H1 (cell line): ENCODE data around the gene VRK3. TPM values are rescaled to one million over a fixed set of nuclear protein-coding genes. Genes with fewer than 3 reads are reported as not detected.

ENCODE experiments used
- CTCF ChIA-PET: fragments of 300-600 bp; sonication (Branson Sonifier 250); formaldehyde crosslinking; loops from one replicate; lab custom pipeline; 2021; ENCODE audit not compliant: partially characterized antibody; lab: Charles Lee
- POLR2A ChIA-PET: fragments of 300-600 bp; sonication (Branson Sonifier 250); formaldehyde crosslinking; loops from one replicate; lab custom pipeline; 2021; ENCODE audit warnings: inconsistent platforms; ENCODE audit not compliant: partially characterized antibody; lab: Charles Lee
- DNase-seq, 2 experiments: peaks; one replicate each; pipeline versions ENCODE4 v3.0.0 to v3.0.0-alpha.2; 2010 to 2022; ENCODE audit warnings: low spot score in 2 of 2, low read depth in 1 of 2, mixed read lengths in 1 of 2
- FAIRE-seq: peaks from 2 replicates; lab custom pipeline; 2011; peaks lifted over from hg19 to GRCh38; lab: Jason Lieb, UNC
- H2AFZ ChIP-seq: 2 replicates; pipeline ENCODE4 v1.8.1; 2012; ENCODE audit warnings: low read length, inconsistent platforms
- H2AK5ac ChIP-seq: 2 replicates; pipeline ENCODE4 v1.6.1; 2013; ENCODE audit warnings: low read depth, low read length
- H2BK120ac ChIP-seq: replicated peaks from 2 replicates; pipeline ENCODE3; 2013; ENCODE audit warnings: low read depth, low read length, inconsistent platforms
- H2BK12ac ChIP-seq: 2 replicates; pipeline ENCODE4 v1.6.1; 2013; ENCODE audit warnings: low read depth, low read length
- H2BK15ac ChIP-seq: 2 replicates; pipeline ENCODE4 v1.6.1; 2013; ENCODE audit warnings: low read length
- H2BK20ac ChIP-seq: 2 replicates; pipeline ENCODE4 v1.6.1; 2013; ENCODE audit warnings: low read length
- H2BK5ac ChIP-seq: 2 replicates; pipeline ENCODE4 v1.6.1; 2013; ENCODE audit warnings: low read depth, low read length
- H3K14ac ChIP-seq: 2 replicates; pipeline ENCODE4 v1.6.1; 2013; ENCODE audit warnings: inconsistent platforms; ENCODE audit not compliant: insufficient read length
- H3K18ac ChIP-seq: 2 replicates; pipeline ENCODE4 v1.6.1; 2013; ENCODE audit warnings: low read length; ENCODE audit errors: extremely low read depth
- H3K23ac ChIP-seq: 2 replicates; pipeline ENCODE4 v1.6.1; 2013; ENCODE audit warnings: inconsistent platforms; ENCODE audit not compliant: insufficient read length
- H3K23me2 ChIP-seq: 2 replicates; pipeline ENCODE4 v1.6.1; 2013; ENCODE audit warnings: low read depth, low read length
- H3K27ac ChIP-seq: 2 replicates; pipeline ENCODE4 v1.6.1; 2011; ENCODE audit warnings: low read depth, low read length, inconsistent platforms
- H3K27me3 ChIP-seq, 4 experiments: replicated peaks in 1 of 4; 1 replicate in 1 of 4; 2 replicates in 3 of 4; pipeline versions ENCODE4 v1.6.1 to v1.8.1; 2011 to 2013; ENCODE audit warnings: low read length in 3 of 4, mild to moderate bottlenecking in 3 of 4, inconsistent platforms in 2 of 4, mixed read lengths in 2 of 4, moderate library complexity in 1 of 4; ENCODE audit not compliant: control insufficient read depth in 3 of 4, insufficient read depth in 3 of 4; ENCODE audit errors: extremely low read depth in 1 of 4
- H3K36me3 ChIP-seq, 4 experiments: 2 replicates each; pipeline versions ENCODE4 v1.6.1 to v1.8.1; 2011 to 2013; ENCODE audit warnings: mild to moderate bottlenecking in 4 of 4, low read length in 3 of 4, moderate library complexity in 2 of 4, control low read depth in 1 of 4, inconsistent platforms in 1 of 4; ENCODE audit not compliant: insufficient read depth in 4 of 4, control insufficient read depth in 2 of 4
- H3K4ac ChIP-seq: replicated peaks from 2 replicates; pipeline ENCODE3; 2013; ENCODE audit warnings: low read length, low read depth, mixed read lengths, inconsistent platforms; ENCODE audit not compliant: insufficient read length
- H3K4me1 ChIP-seq, 4 experiments: replicated peaks in 1 of 4; 1 replicate in 1 of 4; 2 replicates in 3 of 4; pipeline versions ENCODE4 v1.6.1 to v1.8.1; 2011 to 2013; ENCODE audit warnings: low read length in 3 of 4, inconsistent platforms in 2 of 4, mixed read lengths in 1 of 4; ENCODE audit not compliant: insufficient read depth in 4 of 4, control insufficient read depth in 3 of 4
- H3K4me2 ChIP-seq, 2 experiments: 2 replicates each; pipeline versions ENCODE4 v1.6.1 to v1.8.1; 2011 to 2013; ENCODE audit warnings: low read depth in 2 of 2, low read length in 2 of 2, control low read depth in 1 of 2, inconsistent platforms in 1 of 2, mild to moderate bottlenecking in 1 of 2; ENCODE audit not compliant: insufficient read depth in 1 of 2
- H3K4me3 ChIP-seq, 4 experiments: fragments of 200-600, 300-600 bp in 1 of 4; sonication (generic), shearing (Covaris generic), sonication (Bioruptor Twin) in 1 of 4; 2 replicates each; pipeline versions ENCODE4 v1.5.1 to v1.8.1; 2011 to 2016; ENCODE audit warnings: low read length in 4 of 4, low read depth in 3 of 4, control low read depth in 2 of 4, inconsistent platforms in 2 of 4, mild to moderate bottlenecking in 2 of 4, mixed read lengths in 1 of 4, moderate library complexity in 1 of 4; ENCODE audit not compliant: insufficient read depth in 2 of 4; ENCODE audit errors: extremely low read depth in 1 of 4
- H3K56ac ChIP-seq: replicated peaks from 2 replicates; pipeline ENCODE3; 2013; ENCODE audit warnings: low read depth, mild to moderate bottlenecking, mixed read lengths, low read length, inconsistent platforms; ENCODE audit not compliant: insufficient read length
- H3K79me1 ChIP-seq: 2 replicates; pipeline ENCODE4 v1.6.1; 2013; ENCODE audit warnings: low read depth, low read length, control low read depth
- H3K79me2 ChIP-seq, 2 experiments: 2 replicates each; pipeline versions ENCODE4 v1.6.1 to v1.8.1; 2012 to 2013; ENCODE audit warnings: low read length in 2 of 2, mild to moderate bottlenecking in 2 of 2, inconsistent platforms in 1 of 2; ENCODE audit not compliant: insufficient read depth in 2 of 2, control insufficient read depth in 1 of 2
- H3K9ac ChIP-seq, 4 experiments: replicated peaks in 1 of 4; 1 replicate in 1 of 4; 2 replicates in 3 of 4; pipeline versions ENCODE4 v1.6.1 to v1.8.1; 2011 to 2013; ENCODE audit warnings: low read depth in 3 of 4, low read length in 3 of 4, control low read depth in 2 of 4, mild to moderate bottlenecking in 2 of 4, moderate library complexity in 2 of 4, inconsistent platforms in 1 of 4; ENCODE audit errors: extremely low read depth in 1 of 4
- H3K9me3 ChIP-seq, 2 experiments: 2 replicates each; pipeline versions ENCODE4 v1.6.1 to v1.8.1; 2012 to 2013; ENCODE audit warnings: mild to moderate bottlenecking in 2 of 2, moderate library complexity in 2 of 2, control low read depth in 1 of 2, inconsistent platforms in 1 of 2, low read depth in 1 of 2, low read length in 1 of 2, mixed read lengths in 1 of 2; ENCODE audit not compliant: insufficient read depth in 2 of 2
- H4K20me1 ChIP-seq, 2 experiments: replicated peaks in 1 of 2; 2 replicates each; pipeline versions ENCODE3 to v1.8.1; 2011 to 2013; ENCODE audit warnings: inconsistent platforms in 2 of 2, low read length in 2 of 2, mild to moderate bottlenecking in 1 of 2; ENCODE audit not compliant: insufficient read depth in 2 of 2, control insufficient read depth in 1 of 2
- H4K5ac ChIP-seq: 2 replicates; pipeline ENCODE4 v1.6.1; 2013; ENCODE audit warnings: low read length, low read depth, mixed read lengths, inconsistent platforms; ENCODE audit not compliant: insufficient read length
- H4K8ac ChIP-seq: 2 replicates; pipeline ENCODE4 v1.8.0; 2013; ENCODE audit warnings: mild to moderate bottlenecking, moderate library complexity, low read length, inconsistent platforms; ENCODE audit not compliant: insufficient read depth; ENCODE audit errors: extremely low read depth
- H4K91ac ChIP-seq: replicated peaks from 2 replicates; pipeline ENCODE3; 2013; ENCODE audit warnings: low read length, mixed read lengths, inconsistent platforms; ENCODE audit not compliant: insufficient read length
- CREB1 ChIP-seq: IDR thresholded peaks from 2 replicates; pipeline ENCODE4 v1.6.1; 2012; ENCODE audit warnings: inconsistent platforms
- KDM1A ChIP-seq: fragments of 200-600, 300-600 bp; sonication (generic); IDR thresholded peaks from 2 replicates; pipeline ENCODE4 v1.7.1; 2016; ENCODE audit warnings: mild to moderate bottlenecking, low read length, borderline replicate concordance
- RBBP5 ChIP-seq: IDR thresholded peaks from 2 replicates; pipeline ENCODE4 v1.7.1; 2012; ENCODE audit warnings: low read depth, mild to moderate bottlenecking, inconsistent platforms, low read length, moderate library complexity, borderline replicate concordance
- WGBS, 2 experiments: shearing (Covaris generic) in 1 of 2; methylation state at CpG; one replicate each; pipeline versions ENCODE4 v1.1.6 to v1.1.7; 2013 to 2015; ENCODE audit warnings: low lambda C conversion rate in 2 of 2, mixed read lengths in 2 of 2, inconsistent platforms in 1 of 2, low coverage in 1 of 2, missing lambda C conversion rate in 1 of 2; ENCODE audit not compliant: insufficient replicate concordance in 2 of 2, insufficient coverage in 1 of 2, insufficient read length in 1 of 2; ENCODE audit errors: extremely low coverage in 1 of 2, missing lambda C conversion rate in 1 of 2; 5-methylcytosine and 5-hydroxymethylcytosine counted together
- long read RNA-seq, 2 experiments: library from RNA in 1 of 2; library from capped mRNA in 1 of 2; stranded (forward); transcript quantifications; one replicate each; pipeline ENCODE4 v2.0.0, GENCODE V29; 2021; ENCODE audit warnings: inconsistent platforms in 1 of 2
- polyA minus RNA-seq, 3 experiments: library from RNA; depleted of rRNA, polyadenylated mRNA; stranded (reverse); fragments of >200 nt; gene quantifications; 1 replicate in 2 of 3; 2 replicates in 1 of 3; pipeline ENCODE4 v1.2.3, GENCODE V29; 2011
- polyA plus RNA-seq, 7 experiments: library from polyadenylated mRNA; depleted of rRNA in 3 of 7; stranded (reverse) in 5 of 7; unstranded in 2 of 7; fragments of >200 nt in 5 of 7; fragments of 200-250 nt in 2 of 7; gene quantifications; 1 replicate in 5 of 7; 2 replicates in 1 of 7; 4 replicates in 1 of 7; pipeline versions ENCODE4 v1.2.1 to v1.2.3, GENCODE V29; 2011 to 2013; ENCODE audit warnings: missing spikeins in 2 of 7, mixed read lengths in 2 of 7
- total RNA-seq: library from RNA; stranded (reverse); fragmentation: NEBNext Ultra II Directional; extraction: Animal tissue kit (Norgen Biotek cat#: 25700); gene quantifications from 2 replicates; pipeline ENCODE4 v1.2.1, GENCODE V29; 2021

The VRK3 gene
- total RNA-seq (34.5 and 36.1 TPM in 2 replicates), polyA plus RNA-seq (2011; rRNA removed) (18.4 and 21.3 TPM in 2 replicates), polyA minus RNA-seq (2011; rRNA and poly(A)+ RNA removed) (15.9 and 19.5 TPM in 2 replicates)
- 24.1 TPM for polyA plus RNA-seq (2011; cell fraction: cytosol; rRNA removed)
- polyA plus RNA-seq (2011; cell fraction: nucleus; rRNA removed), result 24.9 TPM
- polyA plus RNA-seq (2012, experiment 1 of 2), result 28.5 to 33.8 TPM (median 30.1 TPM) in 4 replicates
- polyA plus RNA-seq (2012, experiment 2 of 2), result 27.2 TPM
- 21.5 TPM for polyA plus RNA-seq (2013, experiment 1 of 2)
- polyA plus RNA-seq (2013, experiment 2 of 2), result 20.4 TPM
- polyA minus RNA-seq (2011; cell fraction: cytosol; rRNA and poly(A)+ RNA removed), result 10.3 TPM
- 24.9 TPM for polyA minus RNA-seq (2011; cell fraction: nucleus; rRNA and poly(A)+ RNA removed)
- long read RNA-seq, experiment 1, partial matches to known transcripts, result 13 of 21 reads
- long read RNA-seq, experiment 1, other reads (novel, unspliced or antisense), result 4 of 21 reads
- long read RNA-seq, experiment 2, partial matches to known transcripts, result 0 of 13 reads
- long read RNA-seq, experiment 2, other reads (novel, unspliced or antisense), result 10 of 13 reads

GRCh38 chr19:50025022-50025793 lies at the start of gene VRK3:
TSS of gene VRK3 (minus strand) at chr19:50025372. CDS start at chr19:50016162, 9,210 bp downstream.
- Histone ChIP-seq H2BK12ac (no peak within 1 kb of the TSS), H3K79me2 (peaks cover 3 to 31% of the 10 kb centered on the region in 2 experiments; a peak in 3 of 4 replicates), H3K4me1 (peaks cover 0 to 6% (median 0%) of the 10 kb centered on the region in 4 experiments; a peak in 3 of 7 replicates), H3K18ac (peak within 1 kb of the TSS; percentile 62; the same call in 1 of the 2 replicates), H3K36me3 (peaks cover 0 to 2% (median 0%) of the 10 kb centered on the region in 4 experiments; a peak in 1 of 8 replicates), H2BK120ac (no peak within 1 kb of the TSS), H3K79me1 (no peaks in the 10 kb centered on the region; the same call in 1 of the 2 replicates), H4K91ac (no peak within 1 kb of the TSS), H3K23ac (no peak within 1 kb of the TSS), H3K56ac (peak within 1 kb of the TSS; percentile 56), H3K9ac (peak within 1 kb of the TSS; percentile 50 to 82 (median 76)), H2BK15ac (no peak within 1 kb of the TSS), H2BK5ac (peak within 1 kb of the TSS; percentile 53; the same call in 1 of the 2 replicates), H3K14ac (no peak within 1 kb of the TSS), H4K5ac (peak within 1 kb of the TSS; percentile 34), H3K23me2 (peaks cover 7% of the 10 kb centered on the region; the same call in 1 of the 2 replicates), H3K9me3 (no peaks in the 10 kb centered on the region), H4K8ac (peak within 1 kb of the TSS; percentile 91), H3K27ac (peak within 1 kb of the TSS; percentile 87), H2BK20ac (no peak within 1 kb of the TSS), H2AFZ (peak within 1 kb of the TSS; percentile 99), H3K4me3 (peak within 1 kb of the TSS; percentile 73 to 92 (median 90)), H4K20me1 (peaks cover 2 to 4% of the 10 kb centered on the region in 2 experiments), H2AK5ac (no peak within 1 kb of the TSS), H3K4ac (no peak within 1 kb of the TSS), H3K4me2 (peak within 1 kb of the TSS; percentile 73 to 87), H3K27me3 (no peaks in the 10 kb centered on the region)
- FAIRE-seq (peak; percentile 95), DNase-seq (peak; percentile 93 to 98)
- POLR2A ChIA-PET, result interaction anchor here (0.8 to 1.7 kb wide), 9 partner anchors 13 to 148 kb away, joined by 3 to 15 read pairs (median 3); partner anchors contain the start of genes AKT1S1, ATF5, NUP62 and TBC1D17
- WGBS, 2 experiments, result 1% methylated on average over 52 of the region's 59 CpGs; no CpG with 5 or more reads in 1 of the 2 experiments
- CTCF ChIA-PET, result interaction anchor here (0.9 to 1.3 kb wide), 2 partner anchors 15 to 214 kb away, joined by 3 read pairs; no protein-coding TSS in a partner anchor
- TF ChIP-seq RBBP5, result peak; percentile 92
- peak; percentile 71 for TF ChIP-seq CREB1
- no peak for TF ChIP-seq KDM1A
